ENCODE results near the gene LCN2. TPM values are rescaled to one million over a fixed set of nuclear protein-coding genes. Genes with fewer than 3 reads are reported as not detected.

Gene LCN2
- total RNA-seq = not detected

GRCh38 chr9:128149001-128149701 lies at the start of gene LCN2:
Gene LCN2, plus strand, starts transcription at chr9:128149453. Its CDS starts 73 bp downstream, at chr9:128149526.

GRCh38 chr9:128127568-128127989 lies 21.7 kb upstream of the LCN2 start, which contains the start of gene PTGES2:
Gene PTGES2, minus strand, starts transcription at chr9:128127729. Its CDS starts 12 bp downstream, at chr9:128127717.

GRCh38 chr9:128159784-128160602 lies 10.7 kb downstream of the LCN2 start, which contains the start of gene BBLN:
Gene BBLN, plus strand, starts transcription at chr9:128160265. Its CDS starts 143 bp downstream, at chr9:128160408.

DNA sequence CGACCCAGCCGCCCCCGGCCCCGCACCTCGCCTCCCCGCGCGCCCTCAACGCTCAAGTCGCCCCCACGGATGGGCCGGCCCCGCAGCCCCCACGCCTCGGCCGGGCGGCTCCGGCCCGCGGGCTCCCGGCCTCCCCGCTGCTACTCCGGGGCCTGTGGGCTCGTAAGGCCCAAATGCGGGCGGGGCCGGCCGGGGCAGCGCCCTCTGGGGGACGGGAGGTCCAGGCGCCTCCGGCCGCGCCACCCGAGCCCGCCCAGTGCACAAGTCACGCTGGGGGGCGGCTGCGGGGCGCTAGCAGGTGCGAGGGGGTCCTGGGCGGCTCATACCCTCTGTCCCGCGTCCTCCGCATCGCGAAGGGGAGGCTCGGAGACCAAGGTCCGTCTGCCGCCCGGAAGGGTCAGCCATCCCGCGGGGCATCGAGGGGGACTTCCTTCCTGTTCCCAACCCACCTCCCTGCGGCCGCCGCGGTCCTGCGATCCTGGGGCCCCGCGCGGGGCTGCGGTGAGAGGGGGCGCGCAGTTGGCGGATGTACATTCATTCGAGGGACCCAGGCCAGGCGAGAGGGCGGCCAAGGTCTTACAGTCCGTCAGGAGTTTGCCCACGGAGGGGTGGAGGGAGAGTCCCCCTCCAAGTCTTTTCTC lies 42.3 kb downstream of the LCN2 start, which contains the start of gene CIZ1:
CIZ1 (minus strand) TSS at position 167 of the 641 bp plus-strand sequence. CDS start 715 bp downstream, outside the sequence.

Other genes with a start within 250 kb of the LCN2 start
- gene ST6GALNAC6, start 249.8 kb upstream of the LCN2 start, total RNA-seq = 100 to 1,000 TPM; 119 to 129 TPM
- 10 to 100 TPM; 29.6 to 32.1 TPM for gene ST6GALNAC4, start 232.4 kb upstream of the LCN2 start, total RNA-seq
- gene PIP5KL1, start 218.7 kb upstream of the LCN2 start, total RNA-seq = 1 to 10 TPM; 1.0 to 1.2 TPM
- 10 to 100 TPM; 59.0 to 60.3 TPM for gene DPM2, start 211.6 kb upstream of the LCN2 start, total RNA-seq
- 100 to 1,000 TPM; 405 to 422 TPM for gene EEIG1, start 168.5 kb upstream of the LCN2 start, total RNA-seq
- gene NAIF1, start 82.1 kb upstream of the LCN2 start, total RNA-seq = 10 to 100 TPM; 11.0 to 12.9 TPM
- 10 to 100 TPM; 15.4 to 16.0 TPM for gene SLC25A25, start 81.2 kb upstream of the LCN2 start, total RNA-seq
- 10 to 100 TPM; 44.6 to 50.5 TPM for gene PTGES2, start 21.7 kb upstream of the LCN2 start, total RNA-seq
- 10 to 100 TPM; 95.0 to 96.0 TPM for gene BBLN, start 10.8 kb downstream of the LCN2 start, total RNA-seq
- 100 to 1,000 TPM; 118 to 121 TPM for gene CIZ1, start 42.1 kb downstream of the LCN2 start, total RNA-seq
- under 1 TPM; 0.25 to 0.99 TPM for gene DNM1, start 53.9 kb downstream of the LCN2 start, total RNA-seq
- gene GOLGA2, start 126.6 kb downstream of the LCN2 start, total RNA-seq = 10 to 100 TPM; 40.3 to 47.1 TPM
- gene SWI5, start 126.8 kb downstream of the LCN2 start, total RNA-seq = 10 to 100 TPM; 10.9 to 12.1 TPM
- gene TRUB2, start 173.0 kb downstream of the LCN2 start, total RNA-seq = 10 to 100 TPM; 21.5 to 23.2 TPM
- gene COQ4, start 173.4 kb downstream of the LCN2 start, total RNA-seq = 10 to 100 TPM; 34.7 to 35.2 TPM
- gene SLC27A4, start 191.1 kb downstream of the LCN2 start, total RNA-seq = 10 to 100 TPM; 11.5 to 14.4 TPM
- 10 to 100 TPM; 72.6 to 75.8 TPM for gene URM1, start 221.9 kb downstream of the LCN2 start, total RNA-seq